ENCODE data around the gene PRKAR1B. TPM values are rescaled to one million over a fixed set of nuclear protein-coding genes. Genes with fewer than 3 reads are reported as not detected.

The PRKAR1B gene
- total RNA-seq, 4 donors from 2014 or later: 8.2 to 12.3 (median 10.5) TPM

- peaks cover 3% of the 10 kb centered on the region for H3K36me3 ChIP-seq
- no peak overlapping the region for H3K27ac ChIP-seq
- H3K4me3 ChIP-seq: no peak overlapping the region
- H3K27me3 ChIP-seq: no peaks in the 10 kb centered on the region
- TF ChIP-seq CTCF (IDR thresholded peaks at IDR 0.05): no peak
- no peak for TF ChIP-seq EP300 (IDR thresholded peaks at IDR 0.05)
- no peak for TF ChIP-seq POLR2A (IDR thresholded peaks at IDR 0.05)
- TF ChIP-seq POLR2AphosphoS5 (IDR thresholded peaks at IDR 0.05): no peak
- DNase-seq (ENCODE audit: low spot score in 2 of 2): no peak
- peaks cover 6% of the 10 kb centered on the region for H3K4me1 ChIP-seq
- 84% methylated on average over 4 of the region's 4 CpGs for WGBS
- no peaks in the 10 kb centered on the region for H3K9me3 ChIP-seq
Measured at GRCh38 chr7:586494-586893, 140.6 kb downstream of the PRKAR1B start.

- 80% methylated on average over 5 of the region's 6 CpGs for WGBS
- H3K4me1 ChIP-seq: peaks cover 2% of the 10 kb centered on the region
- no peaks in the 10 kb centered on the region for H3K27me3 ChIP-seq
- H3K27ac ChIP-seq: no peak overlapping the region
- DNase-seq (ENCODE audit: low spot score in 2 of 2): no peak
- no peak overlapping the region for H3K4me3 ChIP-seq
- H3K36me3 ChIP-seq: peaks cover 3% of the 10 kb centered on the region
- TF ChIP-seq POLR2AphosphoS5 (IDR thresholded peaks at IDR 0.05) (no peak), POLR2A (IDR thresholded peaks at IDR 0.05) (no peak), CTCF (IDR thresholded peaks at IDR 0.05) (no peak), EP300 (IDR thresholded peaks at IDR 0.05) (no peak)
- H3K9me3 ChIP-seq: no peaks in the 10 kb centered on the region
Measured at GRCh38 chr7:585873-586272, 141.2 kb downstream of the PRKAR1B start.

GRCh38 chr7:585229-585711 is 141.8 kb downstream of the PRKAR1B start:
- WGBS: 83% methylated on average over 18 of the region's 18 CpGs
- peaks cover 3% of the 10 kb centered on the region for H3K36me3 ChIP-seq
- no peak for TF ChIP-seq POLR2AphosphoS5 (IDR thresholded peaks at IDR 0.05)
- TF ChIP-seq EP300 (IDR thresholded peaks at IDR 0.05): no peak
- TF ChIP-seq CTCF (IDR thresholded peaks at IDR 0.05): no peak
- TF ChIP-seq POLR2A (IDR thresholded peaks at IDR 0.05): no peak
- no peak overlapping the region for H3K27ac ChIP-seq
- DNase-seq (ENCODE audit: low spot score in 2 of 2): no peak
- peaks cover 2% of the 10 kb centered on the region for H3K4me1 ChIP-seq
- H3K27me3 ChIP-seq: no peaks in the 10 kb centered on the region
- no peak overlapping the region for H3K4me3 ChIP-seq
- no peaks in the 10 kb centered on the region for H3K9me3 ChIP-seq

- no peak for DNase-seq (ENCODE audit: low spot score in 2 of 2)
- no peak overlapping the region for H3K4me3 ChIP-seq
- no peaks in the 10 kb centered on the region for H3K9me3 ChIP-seq
- no peaks in the 10 kb centered on the region for H3K27me3 ChIP-seq
- no peaks in the 10 kb centered on the region for H3K4me1 ChIP-seq
- WGBS: 87% methylated on average over 5 of the region's 12 CpGs
- H3K27ac ChIP-seq: no peak overlapping the region
- H3K36me3 ChIP-seq: peaks cover 1% of the 10 kb centered on the region
- TF ChIP-seq CTCF (IDR thresholded peaks at IDR 0.05): no peak
Measured at GRCh38 chr7:584820-585219, 142.3 kb downstream of the PRKAR1B start.

GRCh38 chr7:584122-584465 is 143.0 kb downstream of the PRKAR1B start:
- Histone ChIP-seq H3K4me3 (no peak overlapping the region), H3K36me3 (no peaks in the 10 kb centered on the region), H3K27ac (no peak overlapping the region), H3K9me3 (no peaks in the 10 kb centered on the region), H3K4me1 (no peaks in the 10 kb centered on the region), H3K27me3 (no peaks in the 10 kb centered on the region)
- 63% methylated on average over 13 of the region's 15 CpGs for WGBS
- no peak for DNase-seq (ENCODE audit: low spot score in 2 of 2)
- no peak for TF ChIP-seq EP300 (IDR thresholded peaks at IDR 0.05)
- no peak for TF ChIP-seq POLR2A (IDR thresholded peaks at IDR 0.05)
- TF ChIP-seq POLR2AphosphoS5 (IDR thresholded peaks at IDR 0.05): no peak
- TF ChIP-seq CTCF (IDR thresholded peaks at IDR 0.05): no peak
